IPS-18c (cell line): ENCODE results near the gene IGFL2.
"Not testable (repeated sequence)": the region's sequence is repeated elsewhere in the genome, so short reads cannot be mapped to it uniquely, and the experiment has no call there.

Experiments
- H3K4me3 ChIP-seq: 2 replicates; pipeline ENCODE4 v1.7.0; 2013; ENCODE audit warnings: low read depth, mild to moderate bottlenecking, low read length, moderate library complexity; ENCODE audit not compliant: insufficient read depth
- H3K9me3 ChIP-seq: one replicate; pipeline ENCODE4 v1.6.1; 2013; ENCODE audit warnings: mild to moderate bottlenecking, low read length, moderate library complexity; ENCODE audit not compliant: control insufficient read depth, insufficient read depth

IGFL2 gene

GRCh38 chr19:46133101-46133627 lies 14.9 kb upstream of the IGFL2 start:
- H3K4me3 ChIP-seq = peak overlapping the region; percentile 4; the same call in 1 of the 2 replicates
- H3K9me3 ChIP-seq = no peaks in the 10 kb centered on the region

- H3K4me3 ChIP-seq = no peak overlapping the region
These were observed 14.2 kb upstream of the IGFL2 start for GRCh38 chr19:46133777-46134241.

GRCh38 chr19:46134527-46134926 lies 13.5 kb upstream of the IGFL2 start:
- Histone ChIP-seq H3K4me3 (no peak overlapping the region), H3K9me3 (no peaks in the 10 kb centered on the region)

More at GRCh38 chr19:46133777-46134241, 14.2 kb upstream of the IGFL2 start:
- no peaks in the 10 kb centered on the region for H3K9me3 ChIP-seq

- Histone ChIP-seq H3K4me3 (no peak overlapping the region), H3K9me3 (no peaks in the 10 kb centered on the region)
These were observed 10.0 kb upstream of the IGFL2 start for GRCh38 chr19:46137915-46138473.

GRCh38 chr19:46141421-46141820 lies 6.6 kb upstream of the IGFL2 start:
- H3K9me3 ChIP-seq = no peaks in the 10 kb centered on the region

GRCh38 chr19:46142294-46142693 lies 5.7 kb upstream of the IGFL2 start:
- H3K9me3 ChIP-seq = no peaks in the 10 kb centered on the region
- H3K4me3 ChIP-seq = no peak overlapping the region

More at GRCh38 chr19:46141421-46141820, 6.6 kb upstream of the IGFL2 start:
- H3K4me3 ChIP-seq = no peak overlapping the region

DNA sequence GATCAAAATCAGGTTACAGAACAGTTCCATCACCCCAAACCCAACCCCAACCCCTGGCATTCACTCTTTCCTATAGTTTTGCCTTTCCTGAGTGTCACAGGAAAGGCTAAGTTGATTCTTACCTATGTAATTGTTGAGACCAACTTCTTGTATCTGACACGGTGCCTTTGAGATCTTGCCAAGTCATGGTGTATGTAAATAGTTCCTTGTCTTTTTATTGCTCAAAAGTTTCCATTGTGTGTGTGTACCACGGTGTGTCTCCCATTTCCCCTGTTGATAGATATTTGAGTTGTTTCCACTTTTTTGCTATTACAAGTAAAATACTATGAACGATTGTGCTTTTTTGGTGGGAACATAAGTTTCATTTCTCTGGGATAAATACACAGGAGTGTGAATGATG lies 3.3 kb upstream of the IGFL2 start:
- Histone ChIP-seq H3K9me3 (no peaks in the 10 kb centered on the region), H3K4me3 (no peak overlapping the region)

DNA sequence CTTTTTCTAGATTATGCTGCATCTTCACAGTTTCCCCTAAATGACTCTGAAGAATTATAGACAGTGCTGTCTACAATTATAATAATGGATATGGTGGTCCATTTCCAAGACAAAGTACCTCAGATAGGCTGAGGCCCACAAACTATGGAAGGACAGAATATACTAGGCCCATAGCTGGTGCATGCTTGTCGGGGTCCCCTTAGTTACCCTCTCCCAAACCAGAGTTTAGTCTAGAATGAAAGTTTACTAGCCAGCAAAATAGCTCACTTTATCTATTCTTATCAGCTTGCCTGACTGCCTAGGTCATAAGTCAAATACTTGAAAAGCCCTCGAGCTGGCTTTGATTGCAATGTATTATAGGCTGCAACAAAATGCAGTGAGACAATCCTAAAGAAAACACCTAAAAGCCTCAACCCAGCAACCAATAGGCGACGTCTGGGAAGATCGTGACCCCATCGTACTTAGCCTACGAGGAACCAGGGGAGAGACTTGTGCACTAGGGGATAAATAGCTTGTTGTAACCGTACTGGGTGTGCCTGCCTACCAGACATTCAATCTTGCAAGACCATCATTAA lies 785 bp upstream of the IGFL2 start:
- H3K9me3 ChIP-seq = no peaks in the 10 kb centered on the region
- H3K4me3 ChIP-seq = no peak overlapping the region

DNA sequence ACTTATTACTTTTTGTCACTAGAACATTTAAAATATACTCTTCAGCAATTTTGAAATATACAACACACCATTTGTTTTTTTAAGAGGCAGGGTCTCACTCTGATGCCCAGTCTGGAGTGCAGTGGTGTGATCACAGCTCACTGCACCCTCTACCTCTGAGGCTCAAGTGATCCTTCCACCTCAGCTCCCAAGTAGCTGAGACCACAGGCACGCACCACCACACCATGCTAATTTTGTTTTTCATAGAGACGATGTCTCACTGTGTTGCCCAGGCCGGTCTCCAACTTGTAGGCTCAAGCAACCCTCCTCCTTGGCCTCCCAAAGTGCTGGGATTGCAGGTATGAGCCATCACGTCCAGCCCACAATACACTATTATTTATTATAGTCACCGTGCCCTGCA lies 2.6 kb downstream of the IGFL2 start:
- Histone ChIP-seq H3K9me3 (no peaks in the 10 kb centered on the region), H3K4me3 (no peak overlapping the region)

GRCh38 chr19:46155237-46155636 lies 7.2 kb downstream of the IGFL2 start:
- no peaks in the 10 kb centered on the region for H3K9me3 ChIP-seq
- H3K4me3 ChIP-seq = no peak overlapping the region

- no peak overlapping the region for H3K4me3 ChIP-seq
These were observed 11.6 kb downstream of the IGFL2 start for GRCh38 chr19:46159418-46160232.

DNA sequence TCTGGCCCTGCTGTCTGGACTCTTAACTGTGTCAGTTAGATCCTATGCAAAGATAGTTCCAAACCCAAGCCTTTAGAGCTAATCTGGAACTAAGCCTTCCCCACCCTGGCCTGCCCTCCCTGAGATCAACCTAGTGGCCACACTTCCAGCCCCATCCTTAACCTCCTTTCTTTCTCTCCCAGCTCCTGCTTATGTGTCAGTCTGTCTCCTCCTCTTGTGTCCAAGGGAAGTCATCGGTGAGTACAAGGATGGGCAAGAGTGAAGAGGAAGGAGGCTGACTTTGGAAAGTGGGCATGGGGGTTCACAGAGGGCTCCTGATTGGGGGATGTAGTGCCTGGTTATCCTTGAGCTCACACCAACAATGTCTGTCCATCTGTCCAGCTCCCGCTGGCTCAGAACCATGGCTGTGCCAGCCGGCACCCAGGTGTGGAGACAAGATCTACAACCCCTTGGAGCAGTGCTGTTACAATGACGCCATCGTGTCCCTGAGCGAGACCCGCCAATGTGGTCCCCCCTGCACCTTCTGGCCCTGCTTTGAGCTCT lies 12.3 kb downstream of the IGFL2 start:
- Histone ChIP-seq H3K9me3 (no peaks in the 10 kb centered on the region), H3K4me3 (no peak overlapping the region)

More at GRCh38 chr19:46159418-46160232, 11.6 kb downstream of the IGFL2 start:
- no peaks in the 10 kb centered on the region for H3K9me3 ChIP-seq

DNA sequence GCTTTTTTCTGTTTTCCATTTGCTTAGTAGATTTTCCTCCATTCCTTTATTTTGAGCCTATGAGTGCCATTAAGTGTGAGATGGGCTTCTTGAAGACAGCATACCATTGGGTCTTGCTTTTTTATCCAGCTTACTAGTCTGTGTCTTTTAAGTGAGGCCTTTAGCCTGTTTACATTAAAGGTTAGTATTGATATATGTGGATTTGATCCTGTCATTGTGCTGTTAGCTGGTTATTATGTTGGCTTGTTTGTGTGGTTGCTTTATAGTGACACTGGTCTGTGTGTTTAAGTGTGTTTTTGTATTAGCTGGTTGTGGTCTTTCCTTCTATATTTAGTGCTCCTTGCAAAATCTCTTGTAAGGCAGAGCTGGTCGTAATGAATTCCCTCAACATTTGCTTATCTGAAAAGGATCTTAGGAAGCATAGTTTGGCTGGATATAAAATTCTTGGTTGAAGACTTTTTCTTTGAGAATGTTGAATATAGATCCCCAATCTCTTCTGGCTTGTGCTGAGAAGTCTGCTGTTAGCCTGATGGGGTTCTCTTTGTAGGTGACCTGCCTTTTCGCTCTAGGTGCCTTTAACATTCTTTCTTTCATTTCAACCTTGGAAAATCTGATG lies 13.7 kb downstream of the IGFL2 start:
- not testable (repeated sequence) for H3K9me3 ChIP-seq, H3K4me3 ChIP-seq

GRCh38 chr19:46162731-46163130 lies 14.7 kb downstream of the IGFL2 start:
- Histone ChIP-seq H3K4me3 (no peak overlapping the region), H3K9me3 (no peaks in the 10 kb centered on the region)

GRCh38 chr19:46173886-46174480 lies 25.9 kb downstream of the IGFL2 start:
- H3K4me3 ChIP-seq = no peak overlapping the region
- H3K9me3 ChIP-seq = peaks cover 3% of the 10 kb centered on the region

- H3K9me3 ChIP-seq = no peaks in the 10 kb centered on the region
- H3K4me3 ChIP-seq = no peak overlapping the region
These were observed 28.2 kb downstream of the IGFL2 start for GRCh38 chr19:46176116-46176860.
